ENCODE results near the gene IGSF9.

DNA sequence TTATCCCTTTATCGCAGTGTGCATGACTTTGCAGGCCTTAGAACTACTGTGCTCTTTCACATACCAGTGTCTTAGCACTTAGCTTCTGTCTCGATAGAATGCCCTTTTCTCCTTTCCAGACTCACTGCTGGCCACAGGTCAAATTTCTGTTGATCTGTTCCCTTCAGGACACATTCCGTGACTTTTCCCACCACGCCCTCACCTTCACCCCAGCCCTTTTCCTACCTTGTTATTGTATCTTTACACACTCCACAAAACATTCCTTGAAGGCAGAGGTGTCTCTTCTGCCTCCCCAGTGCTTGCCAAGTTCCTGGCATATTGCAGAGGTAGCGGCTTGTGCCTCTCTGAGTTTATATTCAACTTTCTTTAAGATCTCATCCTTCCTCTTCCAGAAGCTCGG lies 3.7 kb upstream of the IGSF9 start:
- TF ChIP-seq, protein P1, sequence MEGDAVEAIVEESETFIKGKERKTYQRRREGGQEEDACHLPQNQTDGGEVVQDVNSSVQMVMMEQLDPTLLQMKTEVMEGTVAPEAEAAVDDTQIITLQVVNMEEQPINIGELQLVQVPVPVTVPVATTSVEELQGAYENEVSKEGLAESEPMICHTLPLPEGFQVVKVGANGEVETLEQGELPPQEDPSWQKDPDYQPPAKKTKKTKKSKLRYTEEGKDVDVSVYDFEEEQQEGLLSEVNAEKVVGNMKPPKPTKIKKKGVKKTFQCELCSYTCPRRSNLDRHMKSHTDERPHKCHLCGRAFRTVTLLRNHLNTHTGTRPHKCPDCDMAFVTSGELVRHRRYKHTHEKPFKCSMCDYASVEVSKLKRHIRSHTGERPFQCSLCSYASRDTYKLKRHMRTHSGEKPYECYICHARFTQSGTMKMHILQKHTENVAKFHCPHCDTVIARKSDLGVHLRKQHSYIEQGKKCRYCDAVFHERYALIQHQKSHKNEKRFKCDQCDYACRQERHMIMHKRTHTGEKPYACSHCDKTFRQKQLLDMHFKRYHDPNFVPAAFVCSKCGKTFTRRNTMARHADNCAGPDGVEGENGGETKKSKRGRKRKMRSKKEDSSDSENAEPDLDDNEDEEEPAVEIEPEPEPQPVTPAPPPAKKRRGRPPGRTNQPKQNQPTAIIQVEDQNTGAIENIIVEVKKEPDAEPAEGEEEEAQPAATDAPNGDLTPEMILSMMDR (conservative IDR thresholded peaks at IDR 0.05; ENCODE audit: low read depth, low read length): no peak
- TF ChIP-seq EZH2 (IDR thresholded peaks at IDR 0.05; ENCODE audit: low read length, unreplicated experiment): no peak

Measured in PC-3 (cell line).